Measurements from ENCODE around the gene CACNA1D.

The CACNA1D gene

GRCh38 chr3:53688066-53688465 is 193.7 kb downstream of the CACNA1D start:
- DNase-seq (ENCODE audit: low spot score) = no peak
- TF ChIP-seq CTCF (IDR thresholded peaks at IDR 0.05; ENCODE audit: borderline replicate concordance, control extremely low read depth, extremely low read depth, insufficient read depth, missing control alignments) = no peak
- in situ Hi-C loops (cut with MboI; ENCODE audit: low sequenced_read_pairs, unreplicated experiment) = no loop called here

GRCh38 chr3:53688989-53689388 is 194.6 kb downstream of the CACNA1D start:
- TF ChIP-seq CTCF (IDR thresholded peaks at IDR 0.05; ENCODE audit: borderline replicate concordance, control extremely low read depth, extremely low read depth, insufficient read depth, missing control alignments) = no peak
- in situ Hi-C loops (cut with MboI; ENCODE audit: low sequenced_read_pairs, unreplicated experiment) = no loop called here
- no peak for DNase-seq (ENCODE audit: low spot score)

GRCh38 chr3:53689681-53690080 is 195.3 kb downstream of the CACNA1D start:
- no peak for DNase-seq (ENCODE audit: low spot score)
- TF ChIP-seq CTCF (IDR thresholded peaks at IDR 0.05; ENCODE audit: borderline replicate concordance, control extremely low read depth, extremely low read depth, insufficient read depth, missing control alignments) = no peak
- in situ Hi-C loops (cut with MboI; ENCODE audit: low sequenced_read_pairs, unreplicated experiment) = no loop called here

GRCh38 chr3:53690521-53690920 is 196.1 kb downstream of the CACNA1D start:
- DNase-seq (ENCODE audit: low spot score) = no peak
- TF ChIP-seq CTCF (IDR thresholded peaks at IDR 0.05; ENCODE audit: borderline replicate concordance, control extremely low read depth, extremely low read depth, insufficient read depth, missing control alignments) = no peak
- in situ Hi-C loops (cut with MboI; ENCODE audit: low sequenced_read_pairs, unreplicated experiment) = no loop called here

- DNase-seq (ENCODE audit: low spot score) = no peak
- in situ Hi-C loops (cut with MboI; ENCODE audit: low sequenced_read_pairs, unreplicated experiment) = no loop called here
- no peak for TF ChIP-seq CTCF (IDR thresholded peaks at IDR 0.05; ENCODE audit: borderline replicate concordance, control extremely low read depth, extremely low read depth, insufficient read depth, missing control alignments)
Measured at GRCh38 chr3:53691349-53691748, 196.9 kb downstream of the CACNA1D start.

- no peak for TF ChIP-seq CTCF (IDR thresholded peaks at IDR 0.05; ENCODE audit: borderline replicate concordance, control extremely low read depth, extremely low read depth, insufficient read depth, missing control alignments)
- DNase-seq (ENCODE audit: low spot score) = no peak
- in situ Hi-C loops (cut with MboI; ENCODE audit: low sequenced_read_pairs, unreplicated experiment) = no loop called here
Measured at GRCh38 chr3:53691885-53692284, 197.5 kb downstream of the CACNA1D start.

GRCh38 chr3:53693451-53693850 is 199.0 kb downstream of the CACNA1D start:
- in situ Hi-C loops (cut with MboI; ENCODE audit: low sequenced_read_pairs, unreplicated experiment) = no loop called here
- no peak for TF ChIP-seq CTCF (IDR thresholded peaks at IDR 0.05; ENCODE audit: borderline replicate concordance, control extremely low read depth, extremely low read depth, insufficient read depth, missing control alignments)
- DNase-seq (ENCODE audit: low spot score) = no peak

All from GM13976 (cell line).